Measurements from ENCODE around the gene FCER1G.
A peak's percentile ranks its signal among the peaks of the same experiment; 100 is the strongest.

FCER1G gene

DNA sequence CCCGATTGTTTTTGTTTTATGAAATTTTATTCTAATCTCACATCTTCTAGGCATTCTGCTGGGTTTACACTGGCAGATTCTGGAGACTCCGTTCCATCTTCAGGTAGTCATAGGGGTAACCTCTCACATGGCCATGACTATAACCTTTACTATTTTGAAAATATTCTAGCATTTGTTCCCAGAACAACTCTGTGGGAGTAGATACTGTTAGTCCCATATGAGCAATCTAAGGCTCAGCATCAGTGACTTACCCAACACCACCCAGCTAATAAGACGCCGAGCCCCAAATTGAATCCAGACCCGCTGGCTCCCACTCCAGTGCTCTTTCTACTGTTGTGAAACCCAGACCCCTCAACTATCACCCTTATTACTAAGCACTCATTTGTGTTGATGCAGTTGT lies 26.1 kb upstream of the FCER1G start:
- DNase-seq = no peak

DNA sequence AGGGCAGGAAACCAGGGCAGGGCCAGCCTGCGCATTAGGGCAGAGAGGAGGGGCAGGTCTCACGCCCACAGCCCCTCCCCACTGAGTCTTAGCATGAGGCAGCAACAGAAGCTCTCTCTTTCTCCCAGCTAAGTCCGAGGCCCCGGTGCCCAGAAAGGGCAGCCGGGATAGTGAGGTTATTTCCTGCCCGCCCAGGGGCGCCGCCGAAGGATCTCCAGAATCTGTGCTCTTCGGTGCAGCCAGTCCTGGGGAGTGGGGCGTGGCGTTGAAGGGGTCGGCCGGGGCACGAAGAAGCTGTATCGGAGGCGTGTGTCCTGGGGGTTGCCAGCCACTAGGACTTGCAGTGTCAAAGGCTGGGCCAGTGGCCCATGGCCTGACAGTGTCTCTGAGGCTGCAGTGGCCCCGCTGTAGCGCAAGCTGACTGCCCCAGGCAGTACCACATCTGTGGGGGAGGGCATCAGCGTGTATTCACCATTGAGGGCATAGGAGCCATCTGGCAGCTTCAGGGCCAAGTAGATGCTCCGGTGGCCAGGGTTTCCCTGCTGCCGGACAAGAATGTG lies 24.1 kb upstream of the FCER1G start:
- DNase-seq = no peak

DNA sequence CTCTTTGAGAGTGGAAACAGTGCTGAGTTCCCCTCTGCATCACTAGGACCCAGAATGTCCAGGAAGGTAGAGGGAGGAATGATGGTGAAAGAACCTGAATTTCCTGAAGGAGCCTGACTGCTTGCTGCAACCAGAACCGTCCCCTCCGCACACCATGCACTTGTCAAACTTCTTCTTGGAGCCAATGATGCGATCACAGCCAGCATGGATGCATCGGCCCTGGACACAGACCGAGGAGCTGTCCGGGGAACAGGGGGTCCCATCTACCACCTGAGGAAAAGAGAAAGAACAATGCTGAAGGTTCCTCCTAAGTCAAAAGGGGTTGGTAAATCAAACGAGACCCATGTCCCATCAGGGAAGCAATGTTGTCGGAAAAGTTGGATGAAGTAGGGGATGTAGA lies 23.1 kb upstream of the FCER1G start:
- DNase-seq = no peak

DNA sequence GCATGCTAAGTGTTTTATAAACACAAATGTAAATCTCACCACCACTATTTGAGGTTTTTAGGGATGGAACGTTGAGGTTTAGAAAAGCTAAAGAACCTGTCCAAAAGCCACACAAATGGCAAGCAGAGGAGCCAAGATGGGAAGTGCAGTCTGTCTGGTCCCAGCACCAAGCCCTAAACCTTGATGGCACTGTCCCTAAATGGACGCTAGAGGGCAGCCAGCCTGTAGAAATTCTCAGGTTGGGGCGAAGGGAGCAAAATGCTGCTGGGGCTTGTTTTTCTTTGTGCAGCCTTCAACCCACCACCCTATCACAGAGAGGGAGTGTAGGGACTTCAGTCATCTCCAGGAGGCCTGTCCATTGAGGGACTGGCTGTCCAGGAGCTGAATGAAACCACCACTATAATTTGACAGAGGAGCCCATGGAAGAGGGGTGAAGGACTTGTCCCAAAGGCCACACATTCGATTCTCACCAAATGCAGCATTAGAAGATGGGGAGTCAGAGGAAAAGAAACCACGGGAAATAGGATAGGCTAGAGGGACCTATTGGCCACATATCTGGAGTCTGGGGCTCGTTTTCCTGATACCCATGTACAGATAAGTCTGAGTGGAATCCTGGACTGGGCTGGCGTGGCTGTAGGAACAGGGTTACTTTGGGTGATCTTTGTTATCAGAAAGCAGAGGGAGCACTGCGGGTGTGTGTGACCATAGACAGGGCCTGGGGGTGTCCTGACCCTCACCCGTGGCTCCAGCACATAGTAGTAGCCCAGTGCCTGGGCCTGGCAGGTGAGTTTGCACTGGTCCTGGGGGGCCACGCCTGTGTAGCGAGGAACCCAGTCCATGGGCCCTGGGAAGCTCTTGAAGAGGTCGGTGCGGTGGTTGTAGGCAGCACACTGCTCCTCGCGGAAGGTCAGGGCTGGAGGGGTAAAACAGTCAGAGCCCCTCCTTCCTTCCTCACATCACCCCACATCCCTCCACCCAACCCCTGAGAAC lies 22.3 kb upstream of the FCER1G start:
- DNase-seq = peak; percentile 91 to 93

DNA sequence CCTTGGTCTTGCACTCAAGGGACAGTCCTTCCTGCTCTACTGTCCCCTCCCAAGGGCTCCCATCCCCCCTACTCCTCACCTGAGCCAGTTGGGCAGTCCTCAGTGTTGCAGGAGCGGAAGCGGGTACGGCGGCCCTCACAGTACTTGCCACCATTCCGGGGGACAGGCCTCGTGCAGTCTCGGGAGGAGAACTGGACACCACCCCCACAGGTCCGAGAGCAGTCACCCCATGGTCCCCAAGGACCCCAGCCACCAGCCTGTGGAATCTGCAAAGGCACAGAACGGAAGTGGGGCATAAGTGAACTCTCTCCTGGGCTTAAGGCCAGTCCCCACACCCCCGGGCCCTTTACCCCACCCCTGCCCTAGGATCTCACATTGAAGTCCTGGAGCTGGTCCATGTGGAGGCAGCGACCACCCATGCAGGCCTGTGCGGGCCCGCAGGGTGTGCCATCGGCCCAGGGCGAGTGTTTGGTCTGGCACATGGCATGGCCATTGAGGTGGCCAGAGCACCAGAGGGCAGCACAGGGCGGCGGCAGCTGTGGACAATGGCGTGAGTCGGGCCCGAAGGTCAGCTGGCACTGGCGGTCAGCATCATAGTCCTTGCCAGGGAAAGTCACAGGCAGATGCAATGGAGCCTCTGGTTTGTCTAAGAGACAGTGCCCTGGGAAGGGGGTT lies 21.4 kb upstream of the FCER1G start:
- DNase-seq = no peak

DNA sequence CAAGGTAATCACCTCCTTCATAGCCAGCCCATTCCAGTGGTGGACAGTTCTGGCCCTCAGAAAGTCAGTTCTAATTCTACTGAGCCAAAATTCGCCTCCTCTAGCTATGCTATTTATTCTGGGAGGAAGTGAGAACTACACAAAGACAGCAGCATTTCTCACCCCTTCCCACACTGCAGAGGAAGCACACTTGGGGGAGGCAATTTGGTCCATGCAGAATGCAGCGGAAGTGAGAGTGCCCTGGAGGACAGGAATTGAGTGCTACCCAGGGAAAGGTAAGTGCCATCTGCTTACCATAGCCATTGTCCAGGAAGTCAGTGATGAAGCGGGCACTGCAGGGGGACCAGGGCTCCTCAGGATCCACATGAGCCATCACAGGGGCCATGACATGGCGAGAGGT lies 19.9 kb upstream of the FCER1G start:
- peak; percentile 12 to 25 for DNase-seq

DNA sequence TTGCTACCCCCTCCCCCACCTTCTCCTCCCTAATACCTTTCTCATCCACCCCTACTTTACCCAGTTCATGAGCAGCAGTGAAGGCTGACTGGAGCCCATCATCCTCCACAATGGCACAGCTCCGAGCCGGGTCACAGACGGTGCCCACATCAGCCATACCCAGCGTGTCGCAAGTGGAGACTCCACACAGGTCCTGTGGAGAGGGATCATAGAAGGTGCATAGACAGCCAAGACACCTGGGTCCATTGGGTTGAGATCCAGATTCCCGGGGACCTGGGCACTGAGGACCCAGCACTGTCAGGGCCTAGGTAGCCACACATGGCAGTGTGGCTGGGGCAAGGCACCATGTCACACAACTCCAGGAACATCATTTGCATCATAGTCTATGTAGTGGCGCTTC lies 19.0 kb upstream of the FCER1G start:
- no peak for DNase-seq

DNA sequence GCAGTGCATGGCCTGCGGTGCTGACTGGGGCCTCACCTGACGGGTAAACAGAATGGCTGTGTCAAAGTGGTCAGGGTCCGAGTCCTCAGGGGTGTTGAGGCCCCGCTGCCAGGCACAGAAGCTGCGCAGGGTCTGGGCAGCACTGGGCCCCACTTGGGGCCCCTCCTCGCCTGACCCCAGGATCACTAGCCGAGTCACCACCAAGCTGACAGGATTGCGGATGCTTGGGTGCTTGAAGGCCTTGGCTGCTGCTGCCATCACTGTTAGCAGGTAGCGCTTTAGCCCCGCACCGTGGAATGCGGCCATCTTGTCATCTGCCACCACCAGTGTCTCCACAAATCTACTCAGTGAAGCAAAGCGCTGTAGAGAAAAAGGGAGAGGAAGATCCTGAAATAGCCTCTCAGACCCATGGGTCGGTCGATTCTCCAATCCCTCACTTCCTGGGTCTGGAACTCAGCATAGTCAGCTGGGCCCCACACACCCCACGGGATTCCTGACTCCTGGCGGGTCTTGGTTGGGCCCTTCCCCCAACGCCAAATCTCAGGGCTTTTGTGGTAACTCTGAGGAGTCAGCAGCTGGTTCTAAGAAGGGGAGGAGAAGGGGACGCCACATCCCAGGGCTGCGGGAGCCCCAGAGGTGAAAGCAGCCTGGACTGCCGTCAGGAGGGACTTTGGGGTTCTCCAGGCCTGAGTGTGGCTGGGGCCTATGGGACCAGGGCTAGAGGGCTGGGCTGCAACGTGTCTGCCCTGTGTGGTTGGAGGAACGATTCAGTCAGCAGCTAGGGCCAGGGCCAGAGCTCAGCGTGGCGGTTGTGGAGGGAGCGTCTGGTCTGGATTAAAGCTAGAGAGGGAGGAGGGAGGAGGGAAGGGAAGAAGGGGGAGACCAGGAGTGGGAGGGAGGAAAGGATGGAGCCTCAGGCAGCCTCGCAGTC lies 18.3 kb upstream of the FCER1G start:
- no peak for DNase-seq

DNA sequence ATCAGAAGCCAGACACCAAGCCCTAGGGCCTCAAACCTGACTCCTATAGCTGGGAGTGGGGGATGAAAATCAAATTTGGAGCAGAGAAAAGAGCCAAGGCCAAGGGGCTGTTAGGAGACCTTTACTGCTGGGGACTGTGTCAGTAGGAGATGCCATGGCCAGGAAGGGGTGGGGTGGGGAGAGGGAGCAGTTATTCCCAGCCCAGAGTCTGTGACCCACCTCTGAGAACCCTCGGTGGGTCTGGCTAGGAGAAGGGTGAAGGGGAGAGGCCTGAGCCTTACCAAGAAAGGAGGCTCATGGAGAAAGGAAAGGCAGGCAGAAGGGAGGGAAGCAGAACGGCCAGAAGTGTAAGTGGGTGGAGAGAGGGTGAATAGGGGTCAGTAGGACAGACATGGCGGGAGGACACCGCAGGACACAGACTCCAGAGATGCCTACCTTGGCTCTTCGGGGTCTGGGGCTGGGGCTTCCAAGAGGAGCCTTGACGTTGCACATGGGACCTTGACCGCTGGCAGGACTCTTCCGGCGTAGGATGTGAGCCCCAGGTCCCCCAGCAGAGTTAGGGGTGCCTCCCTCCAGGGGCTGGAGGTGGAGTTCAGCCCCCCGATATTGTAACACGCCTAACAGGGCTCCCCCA lies 17.4 kb upstream of the FCER1G start:
- no peak for DNase-seq

DNA sequence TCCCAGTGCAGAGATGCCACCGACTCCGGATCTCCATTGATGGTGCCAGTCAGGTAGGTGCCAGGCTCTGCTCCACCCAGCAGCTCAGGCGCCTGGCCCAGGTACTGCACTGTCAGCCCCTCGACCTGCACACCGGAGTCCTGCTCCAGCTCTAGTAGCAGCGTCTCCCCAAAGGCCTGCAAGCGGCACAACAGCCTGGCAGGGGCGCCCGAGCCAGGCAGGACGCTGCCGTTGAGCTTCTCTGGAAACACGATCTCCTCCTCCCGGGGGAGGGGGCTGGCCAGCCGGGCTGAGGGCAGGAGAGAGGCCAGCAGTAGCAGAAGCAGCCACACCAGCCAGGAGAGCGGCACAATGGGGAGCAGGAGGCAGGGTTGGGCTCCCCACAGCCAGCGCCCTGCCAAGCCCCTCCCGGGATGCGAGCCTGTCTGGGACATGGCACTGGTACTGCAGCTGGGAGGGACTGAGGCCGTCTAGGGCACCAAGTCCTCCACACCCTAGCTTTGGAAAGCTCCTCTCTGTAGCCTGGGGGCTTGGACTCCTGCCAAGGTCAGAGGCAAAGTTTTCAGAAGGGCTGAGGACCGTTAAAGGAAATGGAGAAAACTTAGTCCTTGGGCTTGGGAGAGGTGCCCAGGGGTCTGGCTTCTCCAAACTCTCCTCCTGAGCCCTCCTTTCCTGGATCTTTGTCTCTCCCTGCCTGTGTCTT lies 16.8 kb upstream of the FCER1G start:
- peak in 1 of 2 experiments; percentile 39 for DNase-seq

DNA sequence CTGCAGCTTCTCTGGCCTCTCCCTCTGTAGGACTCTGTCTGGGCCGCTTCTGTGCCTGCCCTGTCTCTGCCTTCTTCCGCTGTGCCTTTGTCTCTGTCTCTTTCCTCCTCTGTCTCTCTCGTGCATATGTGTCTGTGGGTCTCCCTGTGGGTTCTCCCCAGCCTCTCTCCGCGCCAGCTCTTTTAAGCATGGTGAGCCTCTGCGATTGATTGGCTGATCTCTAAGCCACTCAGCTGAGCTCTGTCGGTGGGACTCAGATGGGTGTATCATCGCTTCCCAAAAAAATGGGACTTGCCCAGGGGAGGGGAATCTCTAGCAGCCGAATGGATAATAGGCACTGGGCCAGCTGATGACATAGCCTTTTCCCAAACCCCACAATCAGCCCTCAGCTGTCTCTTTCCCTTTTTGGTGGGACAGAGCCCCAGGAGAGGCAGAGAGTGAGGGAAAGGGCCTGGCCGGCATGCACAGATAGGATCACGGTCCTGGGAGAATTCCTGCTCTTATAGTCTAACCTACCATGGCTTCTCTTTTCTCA lies 16.1 kb upstream of the FCER1G start, which contains the start of gene ADAMTS4:
TSS of gene ADAMTS4 (minus strand) at position 158 of the 535 bp plus-strand sequence. CDS start 427 bp downstream, outside the sequence.
- DNase-seq = peak in 1 of 2 experiments; percentile 34

DNA sequence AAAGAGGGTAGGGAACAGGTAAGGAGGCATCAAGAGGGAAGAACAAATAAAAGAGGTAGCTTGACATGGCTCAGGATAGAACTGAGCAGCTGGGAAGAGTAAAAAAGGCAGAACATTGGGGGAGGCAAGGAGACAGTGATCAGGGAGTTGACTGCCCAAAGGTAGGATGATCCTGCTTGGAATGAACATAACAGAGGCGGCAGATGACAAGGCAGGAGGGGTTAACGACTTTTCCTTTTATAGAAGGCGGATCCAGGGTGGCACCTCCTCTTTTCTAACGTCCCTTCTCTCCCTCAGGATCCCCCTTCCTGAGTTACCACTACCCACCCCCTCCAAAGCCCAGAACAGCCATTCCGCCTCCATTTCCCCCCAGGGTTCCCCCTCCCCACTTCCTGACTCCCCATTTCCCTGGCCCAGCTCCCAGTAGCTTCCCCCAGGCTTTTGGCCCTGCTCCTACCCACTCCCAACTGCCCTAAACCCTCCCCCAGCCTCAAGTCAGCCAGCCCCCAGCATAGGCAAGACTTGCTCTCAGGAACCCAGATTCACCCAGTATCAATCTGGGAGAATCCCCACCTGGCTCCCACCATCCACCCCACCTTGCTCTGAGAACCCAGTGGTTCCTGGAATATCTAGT lies 15.5 kb upstream of the FCER1G start:
- no peak for DNase-seq

DNA sequence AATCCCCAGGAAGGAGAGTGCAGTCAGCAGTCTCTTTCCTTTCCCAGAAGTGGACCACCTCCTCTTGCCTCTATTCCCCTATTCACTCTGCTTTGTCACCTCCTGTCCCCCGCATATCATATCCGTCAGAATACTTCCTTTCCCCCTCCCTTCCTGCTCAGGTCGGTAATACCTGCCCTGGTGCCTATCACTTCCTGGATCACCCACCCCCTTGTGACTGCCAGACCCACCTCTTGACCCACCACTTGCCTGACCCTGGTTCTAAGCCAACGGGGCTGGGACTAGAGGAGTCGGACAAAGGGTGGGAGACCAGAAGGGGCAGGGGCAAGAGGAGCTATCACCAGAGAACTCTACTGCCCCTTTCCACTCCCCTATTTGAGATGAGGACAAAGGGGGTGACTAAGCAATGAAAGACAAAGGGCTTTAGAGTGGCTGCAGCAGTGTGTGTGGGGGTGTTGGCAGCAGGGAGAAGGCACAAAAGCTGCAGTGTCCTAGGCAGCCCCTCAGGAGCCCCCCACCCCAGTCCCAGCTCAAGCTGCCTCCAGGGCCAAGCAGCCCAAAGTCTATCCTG lies 14.6 kb upstream of the FCER1G start:
- DNase-seq = no peak

DNA sequence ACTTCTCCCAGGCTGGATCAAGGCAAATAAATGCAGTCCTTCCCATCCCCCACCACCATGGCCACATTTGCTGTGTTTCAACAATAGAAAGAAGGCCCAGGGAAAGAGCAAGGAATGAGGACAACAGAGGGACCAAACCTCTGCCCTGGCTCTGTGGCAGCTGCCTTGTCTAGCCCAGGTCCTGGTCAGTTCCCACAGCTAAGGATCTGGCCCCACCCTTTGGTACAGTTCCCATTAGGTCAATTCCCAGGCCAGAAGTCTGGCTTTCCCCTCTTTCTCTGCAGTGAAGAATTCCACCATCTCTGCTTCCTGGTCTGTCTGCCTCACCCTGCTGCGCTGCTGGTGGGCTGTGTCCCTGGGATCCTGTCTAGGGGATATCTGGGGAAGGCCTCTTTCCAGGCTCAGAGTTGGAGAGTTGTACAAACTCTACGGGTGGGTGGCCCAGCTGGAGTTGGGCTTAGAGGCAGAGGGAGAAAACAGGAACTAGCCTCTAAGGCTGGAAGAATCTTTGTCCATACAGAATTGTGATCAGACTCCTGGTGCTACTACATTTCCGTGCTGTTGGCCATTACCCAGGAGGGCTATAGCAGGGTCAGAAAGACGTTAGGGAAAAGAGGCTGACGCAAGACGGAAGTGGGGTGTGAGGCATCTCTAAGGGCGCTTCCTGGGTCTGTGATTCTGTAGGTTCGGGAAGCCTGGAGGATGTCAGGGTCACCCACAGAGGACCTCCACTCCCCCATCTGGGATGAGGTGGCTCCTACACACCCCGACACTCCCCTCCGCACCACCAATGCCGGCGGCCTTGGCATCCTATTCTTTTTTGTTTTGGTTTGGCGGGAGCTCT lies 13.9 kb upstream of the FCER1G start:
- DNase-seq = peak; percentile 42 to 60

DNA sequence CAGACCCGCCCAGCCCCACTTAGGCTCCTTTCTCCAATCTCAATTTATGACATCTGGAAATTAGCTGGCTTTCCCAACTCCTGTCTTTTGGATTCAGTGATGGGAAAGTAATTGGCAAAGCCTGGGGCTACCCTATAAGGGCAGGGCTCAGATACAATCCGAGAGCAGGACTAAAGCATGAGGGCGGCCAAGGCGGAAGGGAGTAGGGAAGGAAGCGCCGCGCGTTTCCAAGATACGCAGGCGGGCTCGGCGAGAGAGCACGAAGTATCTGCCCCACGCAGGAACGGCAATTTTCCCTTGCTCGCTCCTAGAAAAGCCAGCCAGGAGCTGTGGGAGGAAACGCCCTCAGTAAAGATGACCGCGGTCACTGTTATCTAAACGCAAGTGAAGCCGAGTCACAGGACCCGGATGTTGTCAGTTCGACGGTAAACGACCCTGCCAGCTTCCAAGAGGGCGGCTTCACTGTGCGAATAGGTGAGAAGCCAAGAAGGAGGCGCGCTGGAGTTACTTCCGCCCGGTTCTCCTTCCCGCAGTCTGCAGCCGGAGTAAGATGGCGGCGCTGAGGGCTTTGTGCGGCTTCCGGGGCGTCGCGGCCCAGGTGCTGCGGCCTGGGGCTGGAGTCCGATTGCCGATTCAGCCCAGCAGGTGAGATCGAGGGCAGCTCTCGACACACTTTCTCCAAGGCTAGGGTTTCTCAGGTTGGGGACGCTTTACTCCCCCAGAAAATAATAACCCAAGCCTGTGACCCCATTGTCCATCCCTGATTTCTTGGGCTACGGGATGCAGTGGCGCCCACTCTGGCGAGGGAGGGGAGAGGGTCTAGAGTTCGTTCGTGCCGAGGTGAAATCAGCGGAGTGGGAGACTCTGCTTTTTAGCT lies 13.0 kb upstream of the FCER1G start, which contains the start of gene NDUFS2:
TSS of gene NDUFS2 (plus strand) at position 532 of the 877 bp plus-strand sequence. CDS start at position 551, 19 bp downstream.
- DNase-seq = peak; percentile 98 to 99

DNA sequence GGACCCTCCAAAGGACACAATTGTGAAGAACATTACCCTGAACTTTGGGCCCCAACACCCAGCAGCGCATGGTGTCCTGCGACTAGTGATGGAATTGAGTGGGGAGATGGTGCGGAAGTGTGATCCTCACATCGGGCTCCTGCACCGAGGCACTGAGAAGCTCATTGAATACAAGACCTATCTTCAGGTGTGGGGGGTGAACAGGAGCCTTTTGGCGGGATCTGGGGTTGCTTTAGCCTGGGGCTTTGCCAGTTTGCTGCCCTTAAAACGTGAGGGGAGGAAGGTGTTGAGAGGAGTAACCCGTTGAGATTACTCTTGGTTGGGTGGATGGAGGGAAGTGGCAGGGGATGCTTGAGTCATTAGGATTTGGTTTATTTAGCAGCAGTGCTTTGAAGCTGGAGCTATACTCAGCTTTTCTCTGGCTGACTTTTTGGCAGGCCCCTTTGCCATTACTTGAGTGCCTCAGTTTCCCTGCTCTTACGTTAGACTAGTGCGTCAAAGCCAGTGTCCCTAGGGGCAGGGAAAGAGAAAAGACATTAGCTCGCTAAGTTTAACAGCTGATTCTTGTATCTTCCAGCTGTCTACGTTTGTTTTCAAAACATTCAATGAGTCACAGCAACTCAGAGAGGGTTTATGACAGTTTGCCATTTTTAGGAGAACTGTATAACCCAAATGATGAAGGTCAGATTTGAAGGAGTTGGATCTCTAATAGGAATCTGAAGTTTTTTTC lies 8.5 kb upstream of the FCER1G start:
- no peak for DNase-seq

DNA sequence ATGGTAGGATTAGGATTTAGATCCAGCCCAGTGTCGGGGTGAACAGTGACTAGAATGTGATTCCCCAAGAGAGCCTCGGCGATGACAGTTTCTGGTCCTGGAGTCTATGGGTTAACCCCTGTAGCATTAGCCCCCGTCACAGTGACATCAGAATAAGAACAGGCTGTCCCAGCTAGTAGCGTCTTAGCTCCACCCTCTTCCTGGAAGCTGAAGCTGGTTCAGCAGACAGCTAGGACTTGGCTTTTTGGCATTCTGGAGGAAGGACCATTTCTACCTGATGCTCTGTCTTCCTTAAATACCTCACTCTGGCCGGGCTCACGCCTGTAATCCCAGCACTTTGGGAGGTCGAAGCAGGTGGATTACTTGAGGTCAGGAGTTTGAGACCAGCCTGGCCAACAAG lies 7.9 kb upstream of the FCER1G start:
- no peak for DNase-seq
